Measurements from ENCODE around the gene LSM14B. TPM values are rescaled to one million over a fixed set of nuclear protein-coding genes. Genes with fewer than 3 reads are reported as not detected.
A peak's percentile ranks its signal among the peaks of the same experiment; 100 is the strongest.

The LSM14B gene
- total RNA-seq, 2 donors from 2014 or later = 25.1 to 29.8 TPM

DNA sequence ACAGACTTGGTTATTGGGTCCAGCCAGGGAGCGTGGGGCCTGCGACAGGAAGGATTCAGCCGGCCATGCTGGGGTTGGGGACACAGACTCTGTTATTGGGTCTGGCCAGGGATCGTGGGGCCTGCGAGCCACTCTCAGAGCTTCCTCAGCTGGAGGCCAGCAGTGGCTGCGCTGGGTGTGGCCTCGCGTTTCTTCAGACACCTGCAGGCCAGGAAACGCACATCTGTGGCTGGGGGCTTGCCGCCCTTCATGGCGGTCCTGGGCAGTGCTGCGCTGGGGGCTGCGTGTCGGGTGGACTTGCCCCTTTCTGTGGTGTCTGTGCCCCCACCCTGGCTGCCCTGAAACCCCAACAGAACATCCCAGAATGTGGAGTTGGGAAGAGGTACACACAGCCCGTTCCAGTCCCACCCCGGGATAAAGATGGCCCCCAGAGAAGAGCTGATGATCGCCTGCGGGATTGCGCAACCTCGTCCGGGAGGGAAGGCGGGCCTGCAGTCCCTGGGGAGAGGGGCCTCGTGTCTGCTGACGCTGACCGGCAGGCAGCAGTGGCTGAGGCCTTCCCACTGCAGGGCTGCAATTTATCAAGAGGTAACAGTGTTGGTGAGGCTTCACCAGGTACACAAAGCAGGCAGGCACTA is 43.6 kb downstream of the LSM14B start:
- Mint-ChIP-seq H3K27ac (no peak overlapping the region), H3K36me3 (ENCODE audit: low read depth) (peaks cover 49% of the 10 kb centered on the region), H3K9me3 (no peaks in the 10 kb centered on the region), H3K4me1 (no peaks in the 10 kb centered on the region), H3K4me3 (no peak overlapping the region), H3K27me3 (no peaks in the 10 kb centered on the region)
- ATAC-seq (replicated peaks) = no peak

DNA sequence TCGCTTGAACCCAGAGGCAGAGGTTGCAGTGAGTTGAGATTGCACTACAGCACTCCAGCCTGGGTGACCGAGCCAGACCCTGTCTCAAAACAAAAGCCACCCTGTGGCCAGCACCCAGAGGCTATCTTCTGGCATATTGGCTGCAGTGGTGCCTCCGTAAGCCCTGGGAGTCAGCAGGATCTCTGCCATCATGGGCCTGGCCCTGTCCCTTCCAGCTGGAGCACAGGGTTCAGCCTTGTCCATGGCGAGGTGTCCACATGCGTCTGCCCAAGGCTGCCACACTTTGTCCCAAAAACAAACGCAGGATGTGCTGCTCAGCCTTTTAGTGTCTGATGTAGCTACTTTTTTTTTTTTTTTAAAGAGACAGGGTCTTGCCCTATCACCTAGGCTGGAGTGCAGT is 45.2 kb downstream of the LSM14B start:
- Mint-ChIP-seq H3K9me3 (no peaks in the 10 kb centered on the region), H3K4me3 (no peak overlapping the region), H3K36me3 (ENCODE audit: low read depth) (peaks cover 42% of the 10 kb centered on the region), H3K27ac (no peak overlapping the region), H3K4me1 (no peaks in the 10 kb centered on the region), H3K27me3 (no peaks in the 10 kb centered on the region)
- no peak for ATAC-seq (replicated peaks)

DNA sequence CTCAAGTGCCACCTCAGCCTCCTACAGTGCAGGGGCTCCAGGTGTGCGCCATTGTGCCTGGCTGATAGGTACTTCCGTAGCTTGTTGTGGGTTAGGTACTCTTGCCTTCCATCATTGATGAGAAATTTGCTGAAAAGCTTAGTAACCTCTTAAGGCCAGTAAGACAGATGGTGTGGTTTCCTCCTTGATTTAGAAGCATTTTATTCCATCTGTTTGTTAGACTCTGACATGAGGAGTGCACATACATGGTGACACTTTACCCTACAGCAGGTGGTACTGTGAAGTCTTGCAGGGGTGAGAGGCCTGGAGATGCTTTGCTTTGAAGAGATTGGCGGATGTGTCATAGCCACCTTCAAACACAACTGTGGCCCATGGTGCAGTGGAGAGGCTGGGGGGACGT is 45.8 kb downstream of the LSM14B start:
- H3K4me1 Mint-ChIP-seq = no peaks in the 10 kb centered on the region
- ATAC-seq (replicated peaks) = no peak
- no peaks in the 10 kb centered on the region for H3K9me3 Mint-ChIP-seq
- H3K27me3 Mint-ChIP-seq = no peaks in the 10 kb centered on the region
- H3K4me3 Mint-ChIP-seq = no peak overlapping the region
- H3K27ac Mint-ChIP-seq = no peak overlapping the region
- peaks cover 42% of the 10 kb centered on the region for H3K36me3 Mint-ChIP-seq (ENCODE audit: low read depth)

DNA sequence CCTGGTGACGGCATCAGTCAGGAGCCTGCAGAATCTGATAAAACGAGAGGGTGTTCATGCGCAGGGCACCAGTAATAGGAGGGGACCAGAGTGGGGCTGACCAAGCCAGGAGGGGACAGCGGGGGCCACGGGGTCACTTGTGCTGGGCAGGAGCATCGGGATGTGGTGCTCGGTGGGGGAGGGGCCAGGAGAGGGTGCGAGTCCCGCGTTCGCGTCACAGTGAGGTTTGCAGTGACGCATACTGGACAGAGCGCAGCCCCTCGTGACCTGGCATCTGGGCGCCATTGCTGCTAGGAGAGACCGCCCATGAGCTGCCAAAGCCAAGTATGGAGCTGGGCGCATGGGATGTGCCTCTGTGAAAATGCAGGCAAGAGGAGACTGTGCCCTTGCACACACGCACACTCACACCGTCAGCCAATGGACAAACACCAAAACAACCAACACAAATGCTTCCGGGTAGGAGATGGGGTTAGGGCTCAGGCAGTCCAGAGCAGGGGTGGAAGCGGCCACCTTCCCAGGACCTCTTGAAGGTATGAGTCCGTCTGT is 46.7 kb downstream of the LSM14B start:
- ATAC-seq (replicated peaks) = no peak
- Mint-ChIP-seq H3K27ac (no peak overlapping the region), H3K27me3 (no peaks in the 10 kb centered on the region), H3K4me3 (no peak overlapping the region), H3K4me1 (no peaks in the 10 kb centered on the region), H3K36me3 (ENCODE audit: low read depth) (peaks cover 39% of the 10 kb centered on the region), H3K9me3 (no peaks in the 10 kb centered on the region)

DNA sequence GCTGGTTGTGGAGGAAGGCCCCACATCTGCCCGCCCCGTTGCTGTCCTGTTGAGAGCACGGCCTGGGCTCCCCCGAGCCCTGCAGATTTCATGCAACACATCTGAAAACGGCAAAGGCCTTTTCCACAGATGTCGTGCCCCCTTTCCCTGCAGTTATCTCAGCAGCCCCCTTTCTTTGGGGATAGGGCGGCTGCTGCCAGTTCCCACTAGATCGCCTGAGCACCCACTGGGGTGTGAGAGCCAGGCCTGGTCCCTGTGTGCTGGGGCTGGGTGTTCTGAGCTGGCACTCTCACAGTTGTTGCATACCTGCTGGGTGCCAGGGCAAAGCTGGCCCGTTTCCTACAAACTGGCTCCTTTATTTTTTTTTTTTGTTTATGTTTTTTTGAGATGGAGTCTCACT is 48.3 kb downstream of the LSM14B start:
- Mint-ChIP-seq H3K27me3 (no peaks in the 10 kb centered on the region), H3K4me1 (no peaks in the 10 kb centered on the region), H3K9me3 (no peaks in the 10 kb centered on the region), H3K27ac (no peak overlapping the region), H3K4me3 (no peak overlapping the region), H3K36me3 (ENCODE audit: low read depth) (peaks cover 36% of the 10 kb centered on the region)
- ATAC-seq (replicated peaks) = no peak

DNA sequence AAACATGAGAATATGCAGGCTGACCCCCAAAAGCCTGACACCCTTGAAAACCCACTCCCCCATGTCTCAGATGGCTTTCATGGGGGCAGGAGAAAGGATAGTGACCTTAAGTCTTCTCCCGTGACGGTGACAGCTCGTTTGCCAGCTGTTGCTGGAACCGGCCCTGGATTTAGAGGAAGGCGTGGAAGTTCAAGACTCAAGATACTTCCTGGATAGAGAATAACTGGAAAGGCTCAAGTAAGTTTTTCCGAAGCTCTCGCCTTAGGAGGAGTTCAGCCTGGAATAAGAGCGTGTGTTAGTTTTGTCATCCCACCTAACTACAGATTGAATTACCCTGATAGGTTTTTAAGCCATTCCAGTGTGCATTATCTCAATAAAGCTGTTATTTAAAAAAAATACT is 49.0 kb downstream of the LSM14B start:
- Mint-ChIP-seq H3K9me3 (no peaks in the 10 kb centered on the region), H3K27me3 (no peaks in the 10 kb centered on the region), H3K27ac (no peak overlapping the region), H3K36me3 (ENCODE audit: low read depth) (peaks cover 29% of the 10 kb centered on the region), H3K4me1 (no peaks in the 10 kb centered on the region), H3K4me3 (no peak overlapping the region)
- ATAC-seq (replicated peaks) = no peak

DNA sequence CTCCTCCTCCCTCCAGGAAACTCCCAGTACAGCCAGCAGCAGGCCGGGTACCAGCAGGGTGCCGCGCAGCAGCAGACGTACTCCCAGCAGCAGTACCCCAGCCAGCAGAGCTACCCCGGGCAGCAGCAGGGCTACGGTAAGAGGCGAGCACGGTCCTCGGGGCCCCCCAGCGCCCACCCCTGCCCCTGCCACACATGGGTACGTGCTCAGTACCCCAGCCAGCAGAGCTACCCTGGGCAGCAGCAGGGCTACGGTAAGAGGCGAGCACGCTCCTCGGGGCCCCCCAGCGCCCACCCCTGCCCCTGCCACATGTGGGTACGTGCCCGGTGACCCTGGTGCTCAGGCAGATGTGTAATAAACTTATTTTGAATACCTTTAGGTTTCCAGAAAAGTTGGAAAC is 50.4 kb downstream of the LSM14B start:
- ATAC-seq (replicated peaks) = no peak
- no peak overlapping the region for H3K27ac Mint-ChIP-seq
- H3K36me3 Mint-ChIP-seq (ENCODE audit: low read depth) = peaks cover 25% of the 10 kb centered on the region
- no peaks in the 10 kb centered on the region for H3K27me3 Mint-ChIP-seq
- no peak overlapping the region for H3K4me3 Mint-ChIP-seq
- no peaks in the 10 kb centered on the region for H3K4me1 Mint-ChIP-seq
- no peaks in the 10 kb centered on the region for H3K9me3 Mint-ChIP-seq

DNA sequence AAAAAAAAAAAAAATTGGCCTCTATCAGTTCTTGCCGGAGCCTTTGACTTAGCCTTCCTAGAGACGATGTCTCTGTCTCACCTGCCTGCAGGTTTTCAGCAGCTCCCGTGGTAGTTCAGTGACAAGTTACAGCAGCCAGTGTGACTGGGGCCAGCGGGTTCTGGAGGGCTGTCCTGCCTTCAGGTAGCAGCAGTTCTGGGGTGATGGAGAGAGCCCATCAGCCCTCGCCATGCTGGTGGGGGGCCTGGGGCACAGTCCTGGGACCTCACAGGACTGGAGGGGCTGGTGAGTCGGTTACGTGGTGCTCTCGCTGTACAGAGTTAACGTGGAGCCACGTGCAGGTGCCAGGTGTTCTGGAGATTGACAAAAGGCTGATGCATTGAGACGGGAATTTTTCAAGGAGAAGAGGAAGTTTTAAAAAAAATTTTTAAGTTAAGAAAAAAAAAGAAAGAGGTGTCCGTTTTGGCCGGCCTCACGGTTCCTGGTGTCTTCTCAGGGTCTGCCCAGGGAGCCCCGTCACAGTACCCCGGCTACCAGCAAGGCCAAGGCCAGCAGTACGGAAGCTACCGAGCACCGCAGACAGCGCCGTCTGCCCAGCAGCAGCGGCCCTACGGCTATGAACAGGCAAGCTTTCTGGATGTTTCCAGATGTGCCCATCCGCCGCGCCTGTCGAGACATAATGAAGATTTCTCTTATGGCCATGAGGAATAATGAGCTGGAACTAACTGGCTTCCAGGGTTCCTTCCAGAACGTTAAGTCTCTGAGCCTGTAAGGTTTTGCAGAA is 51.9 kb downstream of the LSM14B start:
- Mint-ChIP-seq H3K4me3 (no peak overlapping the region), H3K36me3 (ENCODE audit: low read depth) (peaks cover 24% of the 10 kb centered on the region), H3K9me3 (no peaks in the 10 kb centered on the region), H3K4me1 (no peaks in the 10 kb centered on the region), H3K27me3 (no peaks in the 10 kb centered on the region), H3K27ac (no peak overlapping the region)
- ATAC-seq (replicated peaks) = no peak

DNA sequence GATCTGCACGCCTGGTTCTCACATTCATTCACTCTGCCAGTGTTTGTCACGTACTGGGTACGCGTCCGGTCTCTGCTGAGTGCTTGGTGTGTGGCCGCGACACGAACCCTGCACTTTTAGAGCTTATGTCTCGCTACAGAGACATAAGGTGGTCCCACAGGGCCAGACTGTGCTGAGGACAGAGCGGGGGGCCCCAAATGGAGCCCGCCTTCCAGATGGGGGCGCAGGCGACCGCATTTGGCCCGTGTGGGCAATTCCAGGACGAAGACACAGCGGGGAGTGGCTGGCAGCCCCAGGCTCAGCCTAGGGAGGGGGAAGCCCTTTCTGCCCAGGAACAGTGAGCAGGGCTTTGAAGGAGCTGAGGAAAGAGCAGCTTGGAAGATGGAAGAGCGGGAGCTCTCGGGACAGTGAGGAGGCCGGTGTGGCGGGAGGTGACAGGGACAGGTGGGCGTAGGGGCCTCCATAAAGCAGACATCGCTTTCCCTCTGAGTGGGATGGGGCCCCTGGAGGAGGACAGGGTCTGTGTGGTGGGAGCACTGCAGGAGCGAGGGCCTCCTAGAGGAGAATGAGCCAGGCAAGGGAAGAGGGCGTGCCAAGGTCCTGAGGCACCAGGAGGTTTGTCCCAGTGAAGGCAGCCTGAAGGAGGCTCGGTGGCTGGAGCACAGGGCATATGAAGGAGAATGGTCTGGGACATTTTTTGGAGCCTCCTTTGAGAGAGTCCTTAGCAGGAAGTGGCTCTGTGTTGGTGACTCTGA is 52.8 kb downstream of the LSM14B start:
- Mint-ChIP-seq H3K27ac (peak overlapping the region; percentile 68), H3K27me3 (no peaks in the 10 kb centered on the region), H3K4me3 (no peak overlapping the region), H3K36me3 (ENCODE audit: low read depth) (peaks cover 25% of the 10 kb centered on the region), H3K4me1 (no peaks in the 10 kb centered on the region), H3K9me3 (no peaks in the 10 kb centered on the region)
- ATAC-seq (replicated peaks) = no peak

DNA sequence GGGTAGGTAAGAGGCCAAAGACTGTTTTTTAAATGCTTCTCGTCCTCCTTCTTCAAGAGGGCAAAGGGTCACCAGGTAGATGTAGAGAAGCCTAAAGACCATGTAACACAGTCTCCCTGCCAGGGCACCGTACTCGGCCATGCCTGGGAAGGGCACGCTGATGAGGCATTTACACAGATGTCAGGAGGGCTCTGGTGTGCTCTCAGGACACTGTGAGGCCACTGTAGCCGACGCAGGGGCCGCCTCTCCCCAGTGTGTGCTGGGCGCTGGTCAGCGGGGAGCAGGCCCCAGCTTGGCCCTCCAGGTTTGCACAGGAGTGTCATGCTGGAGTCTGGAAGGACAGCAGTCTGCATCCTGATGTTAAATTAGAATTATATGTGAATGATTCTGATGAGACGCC is 53.4 kb downstream of the LSM14B start:
- Mint-ChIP-seq H3K27me3 (no peaks in the 10 kb centered on the region), H3K4me1 (no peaks in the 10 kb centered on the region), H3K4me3 (no peak overlapping the region), H3K9me3 (no peaks in the 10 kb centered on the region), H3K27ac (no peak overlapping the region), H3K36me3 (ENCODE audit: low read depth) (peaks cover 25% of the 10 kb centered on the region)
- no peak for ATAC-seq (replicated peaks)

DNA sequence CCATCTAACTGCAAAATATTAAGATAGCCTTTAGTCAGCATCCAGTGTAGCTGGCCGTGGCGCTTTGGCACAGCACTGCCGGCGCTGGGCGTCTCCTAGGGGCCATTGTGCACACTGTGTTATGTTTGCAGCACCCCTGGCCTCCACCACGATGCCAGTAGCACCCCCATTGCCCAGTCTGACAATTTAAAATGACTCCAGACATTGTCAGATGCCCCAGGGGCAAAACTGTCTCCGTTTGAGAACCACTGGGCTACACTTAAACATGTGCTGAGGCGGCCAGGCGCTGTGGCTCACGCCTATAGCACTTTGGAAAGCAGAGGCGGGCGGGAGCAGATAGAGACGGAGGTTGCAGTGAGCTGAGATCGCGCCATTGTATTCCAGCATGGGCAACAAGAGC is 54.6 kb downstream of the LSM14B start:
- ATAC-seq (replicated peaks) = no peak
- Mint-ChIP-seq H3K9me3 (no peaks in the 10 kb centered on the region), H3K4me3 (no peak overlapping the region), H3K27ac (no peak overlapping the region), H3K27me3 (no peaks in the 10 kb centered on the region), H3K4me1 (peaks cover 4% of the 10 kb centered on the region), H3K36me3 (ENCODE audit: low read depth) (peaks cover 20% of the 10 kb centered on the region)

DNA sequence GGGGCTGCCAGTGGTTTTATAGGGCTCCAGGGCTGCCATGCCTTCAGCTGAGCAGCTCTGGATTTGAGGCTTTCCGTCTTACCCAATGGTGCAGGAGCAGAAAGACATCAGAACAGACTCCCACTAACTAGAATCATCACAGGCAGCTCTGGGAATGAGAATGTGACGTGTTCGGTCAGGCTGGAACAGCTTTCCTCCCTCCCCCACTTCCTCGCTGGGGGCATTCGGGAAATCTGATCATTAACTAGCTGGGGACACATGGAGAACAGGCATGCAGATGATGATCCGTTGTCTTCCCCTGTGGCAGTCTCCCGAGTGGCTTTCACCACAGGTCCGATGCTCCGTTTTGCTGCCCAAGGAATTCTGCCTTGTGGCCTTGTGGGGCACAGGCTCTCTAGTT is 55.0 kb downstream of the LSM14B start:
- H3K27me3 Mint-ChIP-seq = no peaks in the 10 kb centered on the region
- H3K27ac Mint-ChIP-seq = no peak overlapping the region
- no peak for ATAC-seq (replicated peaks)
- no peaks in the 10 kb centered on the region for H3K9me3 Mint-ChIP-seq
- H3K4me3 Mint-ChIP-seq = no peak overlapping the region
- H3K4me1 Mint-ChIP-seq = peaks cover 4% of the 10 kb centered on the region
- peaks cover 20% of the 10 kb centered on the region for H3K36me3 Mint-ChIP-seq (ENCODE audit: low read depth)

DNA sequence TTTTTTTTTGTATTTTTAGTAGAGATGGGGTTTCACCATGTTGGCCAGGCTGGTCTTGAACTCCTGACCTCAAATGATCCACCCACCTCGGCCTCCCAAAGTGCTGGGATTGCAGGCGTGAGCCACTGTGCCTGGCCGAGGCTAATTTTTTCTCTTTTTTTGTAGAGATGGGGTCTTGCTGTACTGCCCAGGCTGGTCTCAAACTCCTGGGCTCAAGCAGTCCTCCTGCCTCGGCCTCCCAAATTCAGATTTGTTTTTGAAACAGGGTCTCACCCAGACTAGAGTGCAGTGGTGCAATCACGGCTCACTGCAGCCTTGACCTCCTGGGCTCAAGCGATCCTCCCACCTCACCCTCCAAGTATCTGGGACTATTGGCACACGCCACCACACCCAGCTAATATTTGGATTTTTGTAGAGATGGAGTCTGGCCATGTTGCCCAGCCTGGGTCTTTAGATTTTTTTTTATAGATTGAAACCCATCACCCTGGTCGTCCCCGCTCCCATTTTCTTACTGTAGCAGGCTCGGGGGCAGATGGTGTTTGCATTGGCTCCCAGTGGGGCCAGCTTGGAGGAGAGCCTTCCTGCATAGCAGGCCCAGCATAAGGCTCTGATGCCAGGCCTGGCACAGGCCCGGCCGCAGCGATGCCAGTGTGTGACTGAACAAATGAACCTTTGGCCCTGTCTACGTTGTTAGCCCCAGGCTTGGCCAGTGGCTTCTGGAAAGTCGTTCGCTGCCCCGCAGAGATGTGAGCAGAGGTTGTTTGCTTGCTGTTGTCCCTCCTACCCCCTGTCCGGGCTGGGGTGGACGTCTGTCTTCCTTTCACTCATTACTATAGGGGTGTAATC is 56.3 kb downstream of the LSM14B start:
- H3K4me3 Mint-ChIP-seq = no peak overlapping the region

DNA sequence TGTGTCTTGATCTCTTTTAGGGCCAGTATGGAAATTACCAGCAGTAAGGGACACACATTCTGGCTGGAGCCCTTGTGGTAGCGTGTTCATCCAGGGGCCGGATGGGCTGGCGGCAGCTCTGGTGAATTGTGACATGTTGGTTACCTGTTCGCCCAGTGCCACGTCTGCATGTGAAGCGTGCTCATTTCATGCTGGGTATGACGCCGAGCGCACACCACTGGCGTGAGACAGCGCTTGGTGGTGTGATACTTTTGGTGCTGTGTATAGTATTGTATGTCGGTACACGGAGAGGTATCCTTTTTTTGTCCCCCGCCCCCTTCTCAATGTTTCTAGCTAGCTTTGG is 56.9 kb downstream of the LSM14B start:
- Mint-ChIP-seq H3K9me3 (no peaks in the 10 kb centered on the region), H3K27me3 (no peaks in the 10 kb centered on the region), H3K27ac (no peak overlapping the region), H3K4me1 (peaks cover 4% of the 10 kb centered on the region), H3K36me3 (ENCODE audit: low read depth) (peaks cover 16% of the 10 kb centered on the region), H3K4me3 (no peak overlapping the region)
- no peak for ATAC-seq (replicated peaks)

More for the DNA sequence above, 56.3 kb downstream of the LSM14B start:
- Mint-ChIP-seq H3K4me1 (peaks cover 4% of the 10 kb centered on the region), H3K36me3 (ENCODE audit: low read depth) (peaks cover 20% of the 10 kb centered on the region), H3K27ac (no peak overlapping the region), H3K27me3 (no peaks in the 10 kb centered on the region), H3K9me3 (no peaks in the 10 kb centered on the region)
- ATAC-seq (replicated peaks) = no peak

All from activated T-helper 17 cell treated with anti-CD3 and anti-CD28 coated beads, Interleukin-2, amount 50 U/mL, for 72 hours (primary cell).